ENCODE data around the gene PCARE.

The PCARE gene

DNA sequence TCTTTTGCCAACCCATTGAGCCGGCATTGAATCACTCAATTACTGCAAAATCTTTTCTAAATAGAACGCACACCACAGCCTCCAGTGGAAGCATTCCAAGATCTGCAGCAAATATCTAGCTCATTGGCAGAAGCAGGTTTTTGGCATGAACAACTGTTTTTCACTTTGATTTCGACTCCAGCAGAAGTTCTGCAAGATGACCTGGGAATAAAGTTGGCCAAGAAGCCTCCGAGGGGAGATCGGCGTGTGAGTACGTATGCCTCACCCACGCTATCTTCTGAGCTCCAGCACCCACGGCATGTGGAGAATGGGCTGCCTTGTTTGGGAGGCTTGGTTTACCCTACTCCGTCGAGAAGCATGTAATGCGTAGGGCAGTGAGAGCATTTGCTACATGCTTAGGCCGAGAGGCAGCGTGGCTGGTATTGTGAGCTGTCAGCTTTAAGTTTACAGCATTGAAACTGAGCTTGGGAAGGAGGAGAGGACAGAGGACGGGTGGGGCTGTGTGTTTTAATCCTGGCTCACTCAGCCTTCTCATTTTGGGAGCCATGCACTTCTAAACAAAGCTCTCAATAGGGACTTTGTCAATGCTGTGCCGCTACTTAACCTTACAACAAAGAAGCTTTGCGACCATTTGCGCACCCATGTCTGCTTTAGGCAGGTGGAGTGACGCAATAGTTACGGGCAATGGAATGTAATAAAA is 10.5 kb downstream of the PCARE start:
- no peak for TF ChIP-seq POLR2A (IDR thresholded peaks at IDR 0.05; ENCODE audit: low read length)
- TF ChIP-seq GATA1 (IDR thresholded peaks at IDR 0.05; ENCODE audit: low read depth, low read length): no peak
- no peak for DNase-seq

DNA sequence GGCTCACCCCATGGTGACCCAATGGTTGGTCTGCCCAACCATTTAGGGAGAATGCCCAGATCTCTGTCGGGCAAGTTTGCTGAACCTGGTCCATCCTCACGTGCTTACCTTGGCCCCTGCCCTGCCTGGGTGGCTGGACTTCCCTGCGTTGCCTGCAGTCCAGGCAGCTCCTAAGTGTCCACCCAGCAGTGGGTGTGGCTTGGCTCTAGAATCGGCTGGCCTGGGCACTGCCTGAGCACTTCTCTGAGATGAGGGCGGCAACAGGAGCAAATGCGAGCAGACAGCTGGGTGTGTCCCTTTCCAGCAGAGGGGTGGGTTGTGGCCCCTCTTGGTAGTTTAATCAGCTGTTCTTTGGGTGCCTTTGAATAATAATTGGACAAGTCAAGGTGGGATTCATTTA is 11.3 kb downstream of the PCARE start:
- TF ChIP-seq GATA1 (IDR thresholded peaks at IDR 0.05; ENCODE audit: low read depth, low read length) (no peak), POLR2A (IDR thresholded peaks at IDR 0.05; ENCODE audit: low read length) (no peak)

GRCh38 chr2:29062371-29062770 is 12.0 kb downstream of the PCARE start:
- DNase-seq: no peak
- no peak for TF ChIP-seq POLR2A (IDR thresholded peaks at IDR 0.05; ENCODE audit: low read length)
- TF ChIP-seq GATA1 (IDR thresholded peaks at IDR 0.05; ENCODE audit: low read depth, low read length): no peak

More for the DNA sequence above, 11.3 kb downstream of the PCARE start:
- DNase-seq: no peak

- no peak for TF ChIP-seq GATA1 (IDR thresholded peaks at IDR 0.05; ENCODE audit: low read depth, low read length)
- no peak for TF ChIP-seq POLR2A (IDR thresholded peaks at IDR 0.05; ENCODE audit: low read length)
- no peak for DNase-seq
These were observed 12.7 kb downstream of the PCARE start for GRCh38 chr2:29061616-29062015.

DNA sequence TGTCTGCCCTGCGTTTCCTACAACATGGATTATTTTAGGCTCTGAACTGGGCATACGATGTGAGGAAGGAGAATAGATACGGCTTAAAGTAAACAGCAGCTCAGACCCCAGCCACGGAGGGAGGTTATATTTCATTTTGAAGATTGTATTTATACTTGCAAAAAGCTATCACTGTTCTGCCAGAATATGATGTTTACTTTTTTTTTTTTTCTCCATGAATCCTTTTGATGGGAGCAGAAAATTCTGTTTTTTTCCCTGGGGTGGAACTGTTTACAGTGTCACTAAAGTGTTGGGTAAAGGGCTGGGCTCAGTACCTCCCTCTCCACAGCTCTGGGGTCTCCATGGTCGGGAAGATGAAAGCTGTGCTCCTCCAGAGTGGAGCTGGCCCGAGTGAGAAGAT is 13.1 kb downstream of the PCARE start:
- DNase-seq: no peak
- TF ChIP-seq GATA1 (IDR thresholded peaks at IDR 0.05; ENCODE audit: low read depth, low read length): no peak
- no peak for TF ChIP-seq POLR2A (IDR thresholded peaks at IDR 0.05; ENCODE audit: low read length)

DNA sequence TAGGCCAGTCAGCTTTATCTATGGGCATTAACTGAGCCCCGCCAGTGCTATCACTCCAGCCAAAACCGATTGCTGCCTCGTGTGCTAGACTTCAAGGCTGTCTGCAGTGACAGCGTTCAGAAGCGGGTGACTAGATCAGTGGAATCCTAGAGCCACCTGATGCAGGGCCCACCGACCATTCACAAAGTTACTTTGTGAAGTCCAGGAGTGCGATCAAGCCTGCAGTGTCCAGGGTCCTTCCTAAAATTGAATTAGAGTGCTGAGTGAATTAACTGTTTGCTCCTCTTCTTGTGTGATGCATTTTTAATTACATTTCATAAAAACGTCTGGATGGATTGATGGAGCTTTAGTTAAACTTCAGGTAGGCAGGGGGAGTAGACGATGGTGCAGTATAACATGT is 13.9 kb downstream of the PCARE start:
- TF ChIP-seq POLR2A (IDR thresholded peaks at IDR 0.05; ENCODE audit: low read length) (no peak), GATA1 (IDR thresholded peaks at IDR 0.05; ENCODE audit: low read depth, low read length) (no peak)

GRCh38 chr2:29059624-29060023 is 14.7 kb downstream of the PCARE start:
- TF ChIP-seq GATA1 (IDR thresholded peaks at IDR 0.05; ENCODE audit: low read depth, low read length): no peak
- TF ChIP-seq POLR2A (IDR thresholded peaks at IDR 0.05; ENCODE audit: low read length): no peak
- peak in 1 of 2 experiments; percentile 27 for DNase-seq

More for the DNA sequence above, 13.9 kb downstream of the PCARE start:
- DNase-seq: no peak

DNA sequence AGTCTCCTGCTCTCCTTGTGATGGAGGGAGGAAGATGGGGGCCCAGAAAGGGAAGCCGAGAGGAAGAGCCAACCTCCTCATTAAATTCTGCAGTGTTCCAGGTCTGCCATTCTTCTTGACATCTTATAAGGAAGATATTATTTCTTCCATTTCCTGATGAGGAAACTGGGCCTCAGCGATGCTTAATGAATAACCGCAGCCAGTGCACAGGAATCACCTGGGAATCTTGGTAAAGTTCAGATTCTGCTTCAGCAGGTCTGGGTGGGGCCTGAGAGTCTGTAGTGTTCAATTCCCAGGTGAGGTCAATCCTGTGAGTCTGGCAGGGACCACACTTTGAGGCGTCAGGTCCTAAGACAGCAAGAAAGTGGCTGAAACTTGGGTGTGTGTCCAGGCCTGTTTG is 17.3 kb downstream of the PCARE start:
- TF ChIP-seq POLR2A (IDR thresholded peaks at IDR 0.05; ENCODE audit: low read length): no peak
- no peak for DNase-seq

DNA sequence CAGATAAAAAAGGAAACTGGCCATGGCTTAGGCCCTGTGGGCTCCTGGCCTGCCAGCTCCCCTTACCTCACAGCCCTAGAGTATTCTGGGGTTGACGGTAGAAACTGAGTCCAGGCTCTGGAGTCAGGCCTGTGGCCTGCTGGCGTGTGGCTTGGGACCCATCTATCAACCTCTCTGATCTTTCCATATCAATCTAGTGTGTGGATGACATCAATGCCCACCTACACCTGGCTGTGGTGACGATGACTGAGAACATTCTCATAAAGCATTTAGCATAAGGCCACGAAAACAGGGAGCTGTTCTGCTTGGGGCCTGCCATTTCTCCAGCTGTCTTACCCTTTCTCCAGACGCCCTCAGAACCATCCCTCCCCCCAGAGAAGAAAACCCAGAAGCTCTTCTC is 17.9 kb downstream of the PCARE start:
- TF ChIP-seq GATA1 (IDR thresholded peaks at IDR 0.05; ENCODE audit: low read depth, low read length) (no peak), POLR2A (IDR thresholded peaks at IDR 0.05; ENCODE audit: low read length) (no peak)
- DNase-seq: no peak

- DNase-seq: no peak
- no peak for TF ChIP-seq GATA1 (IDR thresholded peaks at IDR 0.05; ENCODE audit: low read depth, low read length)
- no peak for TF ChIP-seq POLR2A (IDR thresholded peaks at IDR 0.05; ENCODE audit: low read length)
These were observed 18.7 kb downstream of the PCARE start for GRCh38 chr2:29055601-29056000.

- no peak for DNase-seq
- TF ChIP-seq GATA1 (IDR thresholded peaks at IDR 0.05; ENCODE audit: low read depth, low read length) (no peak), POLR2A (IDR thresholded peaks at IDR 0.05; ENCODE audit: low read length) (no peak)
These were observed 19.9 kb downstream of the PCARE start for GRCh38 chr2:29054430-29054829.

DNA sequence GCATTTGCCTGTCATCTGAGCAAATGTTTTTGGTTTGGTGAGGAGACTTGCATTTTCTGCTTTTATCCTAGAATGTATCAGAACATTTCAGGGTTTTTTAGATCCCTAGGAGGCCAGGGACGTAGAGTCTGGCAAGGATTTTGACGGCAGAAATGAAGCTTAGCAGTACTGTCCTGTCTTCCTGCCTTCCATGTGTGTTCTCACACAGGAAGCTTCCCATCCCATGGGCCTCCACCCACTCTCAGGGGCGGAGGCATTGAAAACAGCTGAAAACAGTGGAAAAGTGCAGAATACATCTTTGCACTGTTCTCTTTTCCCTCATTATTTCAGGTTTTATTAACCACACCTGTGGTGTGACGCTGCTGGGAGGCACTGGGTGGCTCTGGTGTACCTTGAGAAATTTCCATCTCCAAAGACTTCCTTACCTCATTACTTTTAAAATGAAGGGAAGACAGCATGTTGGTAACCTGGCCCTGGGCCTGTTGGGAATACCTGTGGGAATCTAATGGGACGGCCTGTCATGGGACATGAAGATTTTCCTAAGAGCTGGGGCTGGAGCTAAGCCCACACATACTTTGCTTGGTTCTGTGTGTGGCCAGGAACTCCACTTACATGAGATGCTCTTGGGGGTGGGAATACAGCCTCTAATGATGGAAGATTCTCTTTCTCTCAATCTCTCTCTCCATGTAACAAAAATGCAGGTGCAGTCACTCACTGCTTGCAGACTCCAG is 20.5 kb downstream of the PCARE start:
- DNase-seq: peak in 1 of 2 experiments; percentile 4
- no peak for TF ChIP-seq GATA1 (IDR thresholded peaks at IDR 0.05; ENCODE audit: low read depth, low read length)
- no peak for TF ChIP-seq POLR2A (IDR thresholded peaks at IDR 0.05; ENCODE audit: low read length)

GRCh38 chr2:29053223-29053622 is 21.1 kb downstream of the PCARE start:
- no peak for DNase-seq

GRCh38 chr2:29052807-29053206 is 21.5 kb downstream of the PCARE start:
- no peak for TF ChIP-seq POLR2A (IDR thresholded peaks at IDR 0.05; ENCODE audit: low read length)
- TF ChIP-seq GATA1 (IDR thresholded peaks at IDR 0.05; ENCODE audit: low read depth, low read length): no peak
- DNase-seq: no peak

More at GRCh38 chr2:29053223-29053622, 21.1 kb downstream of the PCARE start:
- no peak for TF ChIP-seq POLR2A (IDR thresholded peaks at IDR 0.05; ENCODE audit: low read length)
- TF ChIP-seq GATA1 (IDR thresholded peaks at IDR 0.05; ENCODE audit: low read depth, low read length): no peak

DNA sequence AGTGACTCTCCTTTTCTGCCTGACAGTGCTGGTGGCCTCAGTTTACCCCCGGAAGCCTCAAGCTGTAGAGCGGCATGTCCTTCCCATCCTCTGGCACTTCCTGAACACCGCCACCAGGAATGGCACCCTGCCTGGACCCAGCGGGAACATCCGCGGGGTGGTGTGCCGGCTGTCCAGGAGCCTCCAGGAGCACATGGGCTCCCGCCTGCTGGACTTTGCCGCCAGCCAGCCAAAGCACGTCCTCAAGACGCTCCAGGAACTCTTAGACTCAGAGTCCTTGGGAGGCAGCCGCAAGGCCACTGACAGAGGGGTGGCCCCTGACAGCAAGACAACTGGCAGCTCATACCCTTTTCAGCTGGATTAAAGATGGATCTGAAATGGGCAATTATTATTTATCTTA is 22.6 kb downstream of the PCARE start:
- DNase-seq: no peak
- TF ChIP-seq GATA1 (IDR thresholded peaks at IDR 0.05; ENCODE audit: low read depth, low read length): no peak
- TF ChIP-seq POLR2A (IDR thresholded peaks at IDR 0.05; ENCODE audit: low read length): no peak

All from erythroblast (primary cell).